GM12878 (cell line): ENCODE results near the gene SHROOM3. TPM values are rescaled to one million over a fixed set of nuclear protein-coding genes. Genes with fewer than 3 reads are reported as not detected.

Source experiments
- ATAC-seq: fragments of 200-7000 bp; cut with Tn5 transposase; 3 replicates; pipeline ENCODE4 v1.9.1; 2020; ENCODE audit warnings: mild to moderate bottlenecking, moderate library complexity
- BruUV-seq: library from RNA; stranded (reverse); fragments of 400-500 nt; replicated peaks from 2 replicates; lab custom pipeline; 2021; lab: Mats Ljungman, UMichigan
- CTCF ChIA-PET: fragments of 300-600 bp; sonication (Branson Sonifier 250); formaldehyde crosslinking; extraction: SDS; loops from one replicate; lab custom pipeline; 2021; ENCODE audit warnings: inconsistent platforms; lab: Yijun Ruan, JAX
- POLR2A ChIA-PET: fragments of 350-600 bp; formaldehyde crosslinking; extraction: SDS; loops from one replicate; lab custom pipeline; 2021; ENCODE audit warnings: inconsistent platforms; lab: Charles Lee
- RAD21 ChIA-PET: fragments of 300-600 bp; sonication (Branson Sonifier 250); formaldehyde crosslinking; loops from one replicate; lab custom pipeline; 2023; ENCODE audit warnings: antibody characterized with exemption; ENCODE audit not compliant: unreplicated experiment; lab: Charles Lee
- SMC1A ChIA-PET: fragments of 300-600 bp; sonication (Branson Sonifier 250); formaldehyde crosslinking; loops from one replicate; lab custom pipeline; 2023; ENCODE audit not compliant: unreplicated experiment, uncharacterized antibody; lab: Charles Lee
- DNase-seq: peaks from one replicate; pipeline ENCODE4 v3.0.0-alpha.2; 2011; ENCODE audit warnings: low read depth, low spot score
- FAIRE-seq: peaks from 3 replicates; lab custom pipeline; 2011; peaks lifted over from hg19 to GRCh38; lab: Jason Lieb, UNC
- H2AFZ ChIP-seq: 2 replicates; pipeline ENCODE4 v1.6.0; 2011; ENCODE audit warnings: low read depth, low read length, control low read depth; ENCODE audit not compliant: control insufficient read depth
- H3K27ac ChIP-seq: 2 replicates; pipeline ENCODE4 v1.5.1; 2011; ENCODE audit warnings: control low read depth; ENCODE audit not compliant: control insufficient read depth, insufficient read depth
- H3K27me3 ChIP-seq, 2 experiments: replicated peaks in 1 of 2; 2 replicates each; pipeline versions ENCODE4 v1.6.0 to v1.6.1; 2011; ENCODE audit warnings: low read length in 1 of 2; ENCODE audit not compliant: control insufficient read depth in 2 of 2, insufficient read depth in 2 of 2
- H3K36me3 ChIP-seq, 2 experiments: 2 replicates each; pipeline ENCODE4 v1.5.1; 2011; ENCODE audit warnings: low read length in 1 of 2; ENCODE audit not compliant: control insufficient read depth in 2 of 2, insufficient read depth in 2 of 2
- H3K4me1 ChIP-seq: 2 replicates; pipeline ENCODE4 v1.6.1; 2011; ENCODE audit warnings: mild to moderate bottlenecking, low read length, moderate library complexity, mixed read lengths; ENCODE audit not compliant: control insufficient read depth, insufficient read depth
- H3K4me2 ChIP-seq: 2 replicates; pipeline ENCODE4 v1.6.0; 2011; ENCODE audit warnings: control low read depth; ENCODE audit not compliant: control insufficient read depth, insufficient read depth
- H3K4me3 ChIP-seq: fragments of 200-600 bp; sonication (generic); 2 replicates; pipeline ENCODE4 v1.5.1; 2016
- H3K79me2 ChIP-seq: 2 replicates; pipeline ENCODE4 v1.6.0; 2011; ENCODE audit warnings: low read length; ENCODE audit not compliant: control insufficient read depth, insufficient read depth
- H3K9ac ChIP-seq: 2 replicates; pipeline ENCODE4 v1.8.0; 2011; ENCODE audit warnings: low read length, control low read depth, mixed read lengths; ENCODE audit not compliant: control insufficient read depth, insufficient read depth
- H3K9me3 ChIP-seq: replicated peaks from 3 replicates; pipeline ENCODE4 v1.5.1; 2011; ENCODE audit warnings: mild to moderate bottlenecking, low read length; ENCODE audit not compliant: control insufficient read depth, insufficient read depth
- H4K20me1 ChIP-seq: 2 replicates; pipeline ENCODE4 v1.6.0; 2011; ENCODE audit not compliant: control insufficient read depth, insufficient read depth
- CHD2 ChIP-seq: IDR thresholded peaks from 2 replicates; pipeline ENCODE4 v1.6.1; 2011; ENCODE audit warnings: low read depth, low read length, improper control_type of control experiment, borderline replicate concordance
- CHD4 ChIP-seq: fragments of 200-600 bp; sonication (generic); IDR thresholded peaks from 2 replicates; pipeline ENCODE4 v1.6.1; 2016; ENCODE audit warnings: mild to moderate bottlenecking
- ESRRA ChIP-seq: IDR thresholded peaks from 2 replicates; pipeline ENCODE4 v1.6.1; 2012; ENCODE audit warnings: mild to moderate bottlenecking, low read length, improper control_type of control experiment
- HDAC2 ChIP-seq: fragments of 200-600 bp; sonication (generic); IDR thresholded peaks from 2 replicates; pipeline ENCODE4 v1.6.1; 2017
- HDAC6 ChIP-seq: fragments of 200-600 bp; sonication (generic); IDR thresholded peaks from one replicate; pipeline ENCODE4 v1.8.0; 2017; ENCODE audit warnings: antibody characterized with exemption; ENCODE audit not compliant: unreplicated experiment
- MEF2B ChIP-seq: fragments of 450-650 bp; IDR thresholded peaks from 2 replicates; pipeline ENCODE4 v1.6.1; 2018; ENCODE audit warnings: mild to moderate bottlenecking, moderate library complexity; ENCODE audit not compliant: partially characterized antibody, poor library complexity, severe bottlenecking
- NBN ChIP-seq: fragments of 450-650 bp; IDR thresholded peaks from 2 replicates; pipeline ENCODE4 v1.6.1; 2016
- NKRF ChIP-seq: fragments of 450-650 bp; conservative IDR thresholded peaks from 2 replicates; pipeline ENCODE4 v1.6.1; 2017; ENCODE audit warnings: mild to moderate bottlenecking, moderate library complexity
- SREBF1 ChIP-seq: IDR thresholded peaks from 2 replicates; pipeline ENCODE4 v1.6.1; 2012; ENCODE audit warnings: mild to moderate bottlenecking, low read length
- TAF1 ChIP-seq: IDR thresholded peaks from 2 replicates; pipeline ENCODE4 v1.6.1; 2011; ENCODE audit warnings: mild to moderate bottlenecking, low read depth, low read length, borderline replicate concordance
- ZBTB33 ChIP-seq: fragments of 450-650 bp; IDR thresholded peaks from 2 replicates; pipeline ENCODE4 v1.6.1; 2017; ENCODE audit warnings: mild to moderate bottlenecking
- ZNF384 ChIP-seq: IDR thresholded peaks from 2 replicates; pipeline ENCODE4 v1.6.1; 2012; ENCODE audit warnings: low read depth, mild to moderate bottlenecking, low read length, improper control_type of control experiment, borderline replicate concordance
- WGBS: methylation state at CpG from one replicate; pipeline ENCODE4 v1.1.6; 2016; ENCODE audit warnings: low lambda C conversion rate; ENCODE audit not compliant: insufficient replicate concordance, insufficient coverage; ENCODE audit errors: missing lambda C conversion rate; 5-methylcytosine and 5-hydroxymethylcytosine counted together
- in situ Hi-C: fragments of 300-500 bp; cut with MboI; formaldehyde crosslinking; loops from 9 replicates; pipeline ENCODE4 v1.14.3; 2018; ENCODE audit warnings: mixed read lengths
- intact Hi-C: fragments of 100-400 bp; cut with micrococcal nuclease; formaldehyde crosslinking; loops from one replicate; pipeline ENCODE4 v1.14.2; 2022; ENCODE audit not compliant: unreplicated experiment
- polyA plus RNA-seq, 11 experiments: library from polyadenylated mRNA; depleted of rRNA in 4 of 11; unstranded in 6 of 11; stranded (reverse) in 5 of 11; fragments of >200 nt; fragmentation: Nextera tagmentation in 4 of 11; fragmentation: Illumina TruSeq in 1 of 11; extraction: Ambion mirVana in 4 of 11; extraction: Trizol in 1 of 11; gene quantifications; 1 replicate in 1 of 11; 2 replicates in 10 of 11; pipeline versions ENCODE4 v1.2.1 to v1.2.3, GENCODE V29; 2011 to 2016; ENCODE audit warnings: inconsistent platforms in 2 of 11, missing spikeins in 2 of 11, low read depth in 1 of 11
- total RNA-seq, 4 experiments: library from RNA; depleted of rRNA in 3 of 4; stranded (reverse); fragments of >200 nt in 3 of 4; fragmentation: Illumina TruSeq in 1 of 4; extraction: Trizol in 1 of 4; gene quantifications; 2 replicates each; pipeline versions ENCODE4 v1.2.1 to v1.2.3, GENCODE V29; 2013 to 2021
- TF ChIP-seq, protein P1 (sequence below): IDR thresholded peaks from 2 replicates; pipeline ENCODE4 v1.6.1; 2011; ENCODE audit warnings: low read depth, low read length, improper control_type of control experiment, borderline replicate concordance
- TF ChIP-seq, protein P2 (sequence below): IDR thresholded peaks from 2 replicates; pipeline ENCODE4 v1.6.1; 2011; ENCODE audit warnings: mild to moderate bottlenecking, low read depth, low read length, moderate library complexity; ENCODE audit not compliant: insufficient replicate concordance
- TF ChIP-seq, protein P3 (sequence below): IDR thresholded peaks from 2 replicates; pipeline ENCODE4 v1.6.1; 2012; ENCODE audit warnings: low read depth, low read length, improper control_type of control experiment

Gene SHROOM3
- total and polyA plus RNA-seq, 10 of the 15 experiments (the other 5 are each of a cell fraction or from before 2014, with no cell fraction given): under 0.01 to 0.29 (median 0.08) TPM; not detected in 1

- no peak for TF ChIP-seq HDAC6
- TF ChIP-seq, protein P1, sequence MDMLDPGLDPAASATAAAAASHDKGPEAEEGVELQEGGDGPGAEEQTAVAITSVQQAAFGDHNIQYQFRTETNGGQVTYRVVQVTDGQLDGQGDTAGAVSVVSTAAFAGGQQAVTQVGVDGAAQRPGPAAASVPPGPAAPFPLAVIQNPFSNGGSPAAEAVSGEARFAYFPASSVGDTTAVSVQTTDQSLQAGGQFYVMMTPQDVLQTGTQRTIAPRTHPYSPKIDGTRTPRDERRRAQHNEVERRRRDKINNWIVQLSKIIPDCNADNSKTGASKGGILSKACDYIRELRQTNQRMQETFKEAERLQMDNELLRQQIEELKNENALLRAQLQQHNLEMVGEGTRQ: no peak
- no peak for TF ChIP-seq NBN
- TF ChIP-seq NKRF: no peak
- TF ChIP-seq CHD2: no peak
- TF ChIP-seq ZNF384: no peak
- TF ChIP-seq TAF1: no peak
These were observed 216.6 kb downstream of the SHROOM3 start (continued) for GRCh38 chr4:76651616-76652015.

- H3K4me1 ChIP-seq: no peaks in the 10 kb centered on the region
- H3K4me3 ChIP-seq: no peak overlapping the region
- no peak overlapping the region for H3K9ac ChIP-seq
- no TSS peak for BruUV-seq
- no peak overlapping the region for H3K4me2 ChIP-seq
- H4K20me1 ChIP-seq: no peaks in the 10 kb centered on the region
- SMC1A ChIA-PET: interaction anchor here (0.9 kb wide), 1 partner anchor 14 kb away, joined by 3 read pairs; no protein-coding TSS in a partner anchor
- no peaks in the 10 kb centered on the region for H3K9me3 ChIP-seq
- CTCF ChIA-PET: no interaction called here
- POLR2A ChIA-PET: interaction anchor here (0.6 kb wide), 1 partner anchor 451 kb away, joined by 3 read pairs; no protein-coding TSS in a partner anchor
- no peaks in the 10 kb centered on the region for H3K36me3 ChIP-seq
- intact Hi-C loops (no loop called here), in situ Hi-C loops (no loop called here)
- no peaks in the 10 kb centered on the region for H3K27me3 ChIP-seq
- ATAC-seq: no peak
- no peak overlapping the region for H3K27ac ChIP-seq
- no peak for DNase-seq
- FAIRE-seq: no peak
- no peaks in the 10 kb centered on the region for H3K79me2 ChIP-seq
- H2AFZ ChIP-seq: no peak overlapping the region
- RAD21 ChIA-PET: no interaction called here
- 39% methylated on average over 1 of the region's 1 CpG for WGBS
- TF ChIP-seq HDAC2 (no peak), ESRRA (no peak), SREBF1 (no peak), ZBTB33 (no peak), CHD4 (no peak), MEF2B (no peak), CHD2 (no peak)
- TF ChIP-seq, protein P2, sequence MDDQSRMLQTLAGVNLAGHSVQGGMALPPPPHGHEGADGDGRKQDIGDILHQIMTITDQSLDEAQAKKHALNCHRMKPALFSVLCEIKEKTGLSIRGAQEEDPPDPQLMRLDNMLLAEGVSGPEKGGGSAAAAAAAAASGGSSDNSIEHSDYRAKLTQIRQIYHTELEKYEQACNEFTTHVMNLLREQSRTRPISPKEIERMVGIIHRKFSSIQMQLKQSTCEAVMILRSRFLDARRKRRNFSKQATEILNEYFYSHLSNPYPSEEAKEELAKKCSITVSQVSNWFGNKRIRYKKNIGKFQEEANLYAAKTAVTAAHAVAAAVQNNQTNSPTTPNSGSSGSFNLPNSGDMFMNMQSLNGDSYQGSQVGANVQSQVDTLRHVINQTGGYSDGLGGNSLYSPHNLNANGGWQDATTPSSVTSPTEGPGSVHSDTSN: no peak
- TF ChIP-seq, protein P3, sequence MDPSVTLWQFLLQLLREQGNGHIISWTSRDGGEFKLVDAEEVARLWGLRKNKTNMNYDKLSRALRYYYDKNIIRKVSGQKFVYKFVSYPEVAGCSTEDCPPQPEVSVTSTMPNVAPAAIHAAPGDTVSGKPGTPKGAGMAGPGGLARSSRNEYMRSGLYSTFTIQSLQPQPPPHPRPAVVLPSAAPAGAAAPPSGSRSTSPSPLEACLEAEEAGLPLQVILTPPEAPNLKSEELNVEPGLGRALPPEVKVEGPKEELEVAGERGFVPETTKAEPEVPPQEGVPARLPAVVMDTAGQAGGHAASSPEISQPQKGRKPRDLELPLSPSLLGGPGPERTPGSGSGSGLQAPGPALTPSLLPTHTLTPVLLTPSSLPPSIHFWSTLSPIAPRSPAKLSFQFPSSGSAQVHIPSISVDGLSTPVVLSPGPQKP: no peak
These were observed 217.4 kb downstream of the SHROOM3 start for GRCh38 chr4:76652389-76652788.
